GM13977 (cell line): Measurements from ENCODE around the gene PPM1B.

Experiments used
- DNase-seq: peaks from one replicate; pipeline ENCODE4 v3.0.0; 2012; ENCODE audit warnings: low spot score
- in situ Hi-C: fragments of 300-500 bp; cut with MboI; formaldehyde crosslinking; loops from one replicate; pipeline ENCODE4 v1.12.0; 2022; ENCODE audit warnings: low sequenced_read_pairs, low pct_unique_long_range_greater_than_20kb, mixed read lengths, inconsistent platforms; ENCODE audit not compliant: unreplicated experiment
- TF ChIP-seq, protein P1 (sequence below): IDR thresholded peaks from 2 replicates; pipeline ENCODE4 v1.5.1; 2012; ENCODE audit warnings: mild to moderate bottlenecking, control low read depth; ENCODE audit not compliant: insufficient read depth; ENCODE audit errors: extremely low read depth, missing control alignments

PPM1B gene

GRCh38 chr2:44191739-44192138, 23.1 kb downstream of the PPM1B start:
- in situ Hi-C loops: no loop called here
- TF ChIP-seq, protein P1, sequence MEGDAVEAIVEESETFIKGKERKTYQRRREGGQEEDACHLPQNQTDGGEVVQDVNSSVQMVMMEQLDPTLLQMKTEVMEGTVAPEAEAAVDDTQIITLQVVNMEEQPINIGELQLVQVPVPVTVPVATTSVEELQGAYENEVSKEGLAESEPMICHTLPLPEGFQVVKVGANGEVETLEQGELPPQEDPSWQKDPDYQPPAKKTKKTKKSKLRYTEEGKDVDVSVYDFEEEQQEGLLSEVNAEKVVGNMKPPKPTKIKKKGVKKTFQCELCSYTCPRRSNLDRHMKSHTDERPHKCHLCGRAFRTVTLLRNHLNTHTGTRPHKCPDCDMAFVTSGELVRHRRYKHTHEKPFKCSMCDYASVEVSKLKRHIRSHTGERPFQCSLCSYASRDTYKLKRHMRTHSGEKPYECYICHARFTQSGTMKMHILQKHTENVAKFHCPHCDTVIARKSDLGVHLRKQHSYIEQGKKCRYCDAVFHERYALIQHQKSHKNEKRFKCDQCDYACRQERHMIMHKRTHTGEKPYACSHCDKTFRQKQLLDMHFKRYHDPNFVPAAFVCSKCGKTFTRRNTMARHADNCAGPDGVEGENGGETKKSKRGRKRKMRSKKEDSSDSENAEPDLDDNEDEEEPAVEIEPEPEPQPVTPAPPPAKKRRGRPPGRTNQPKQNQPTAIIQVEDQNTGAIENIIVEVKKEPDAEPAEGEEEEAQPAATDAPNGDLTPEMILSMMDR: no peak
- DNase-seq: peak; percentile 57

DNA sequence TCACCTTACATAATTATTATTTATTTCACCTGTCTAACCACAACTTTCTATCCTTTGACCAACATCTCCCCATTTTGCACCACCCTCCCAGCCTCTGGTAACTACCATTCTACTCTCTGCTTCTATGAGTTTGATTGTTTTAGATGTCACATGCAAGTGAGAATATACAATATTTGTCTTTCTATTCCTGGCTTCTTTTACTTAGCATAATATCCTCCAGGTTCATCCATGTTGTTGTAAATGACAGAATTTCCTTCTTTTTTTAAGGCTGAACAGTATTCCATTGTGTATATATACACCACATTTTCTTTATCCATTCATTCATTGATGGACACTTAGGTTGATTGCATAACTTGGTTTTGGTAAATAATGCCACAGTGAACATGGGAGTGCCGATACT, 24.0 kb downstream of the PPM1B start:
- in situ Hi-C loops: no loop called here
- TF ChIP-seq, protein P1: no peak
- no peak for DNase-seq

DNA sequence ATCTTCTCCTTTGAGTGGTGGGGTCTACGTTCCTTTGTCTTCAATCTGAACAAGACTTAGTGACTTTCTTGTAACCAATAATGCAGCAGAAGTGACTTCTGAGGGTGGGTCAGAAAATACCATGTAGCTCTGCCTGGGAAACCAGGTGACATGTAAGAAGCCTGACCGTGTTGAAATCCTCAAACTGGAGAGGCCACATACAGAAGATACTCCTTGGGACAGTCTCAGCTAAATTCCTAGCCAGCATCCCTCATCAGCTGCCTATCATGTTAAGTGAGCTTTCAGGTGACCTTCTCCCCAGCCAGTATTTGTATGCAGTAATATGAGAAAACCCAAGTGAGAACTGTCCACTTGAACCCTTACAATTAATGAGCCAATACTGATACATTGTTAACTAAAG, 27.0 kb downstream of the PPM1B start:
- no peak for DNase-seq
- in situ Hi-C loops: no loop called here
- TF ChIP-seq, protein P1: no peak

DNA sequence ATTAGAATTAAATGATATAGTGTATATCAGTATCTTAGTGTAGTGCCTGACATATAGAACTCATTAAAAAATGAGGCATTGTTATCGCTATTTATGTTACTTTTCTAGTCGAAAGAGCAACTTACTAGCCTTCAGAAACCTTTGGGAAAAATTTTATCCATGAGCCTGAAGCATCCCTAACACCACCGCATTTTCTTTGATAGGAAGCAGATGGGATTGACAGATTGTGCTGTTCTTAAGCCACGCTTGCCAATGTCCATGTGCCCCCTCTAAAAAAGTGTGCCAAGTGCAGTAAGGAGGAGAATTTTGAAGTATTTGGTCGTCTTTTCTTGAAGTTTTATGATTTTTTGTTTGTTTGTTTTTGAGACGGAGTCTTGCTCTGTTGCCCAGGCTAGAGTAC, 29.1 kb downstream of the PPM1B start:
- TF ChIP-seq, protein P1: no peak
- in situ Hi-C loops: no loop called here
- DNase-seq: no peak

GRCh38 chr2:44200011-44200410, 31.3 kb downstream of the PPM1B start:
- in situ Hi-C loops: no loop called here
- no peak for DNase-seq
- TF ChIP-seq, protein P1: no peak

- no peak for DNase-seq
- in situ Hi-C loops: no loop called here
- TF ChIP-seq, protein P1: no peak
Measured at GRCh38 chr2:44200759-44201158, 32.1 kb downstream of the PPM1B start.

DNA sequence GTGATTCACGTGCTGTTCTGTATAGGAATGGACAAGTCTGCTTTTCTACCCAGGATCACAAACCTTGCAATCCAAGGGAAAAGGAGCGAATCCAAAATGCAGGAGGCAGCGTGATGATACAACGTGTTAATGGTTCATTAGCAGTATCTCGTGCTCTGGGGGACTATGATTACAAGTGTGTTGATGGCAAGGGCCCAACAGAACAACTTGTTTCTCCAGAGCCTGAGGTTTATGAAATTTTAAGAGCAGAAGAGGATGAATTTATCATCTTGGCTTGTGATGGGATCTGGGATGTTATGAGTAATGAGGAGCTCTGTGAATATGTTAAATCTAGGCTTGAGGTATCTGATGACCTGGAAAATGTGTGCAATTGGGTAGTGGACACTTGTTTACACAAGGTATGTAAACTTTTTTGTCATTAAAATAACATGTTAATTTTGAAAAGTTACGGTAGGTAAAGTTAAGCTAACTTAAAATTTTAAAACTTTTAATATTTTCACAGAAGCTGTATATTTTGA, 33.0 kb downstream of the PPM1B start:
- TF ChIP-seq, protein P1: no peak
- in situ Hi-C loops: no loop called here
- no peak for DNase-seq
